Measurements from ENCODE around the gene TBC1D22B.

- TF ChIP-seq CTCF (conservative IDR thresholded peaks at IDR 0.05; ENCODE audit: low read length) (no peak), EZH2phosphoT487 (IDR thresholded peaks at IDR 0.05; ENCODE audit: borderline replicate concordance, low read depth, low read length) (no peak)
Observed at GRCh38 chr6:37242429-37243052, 15.0 kb upstream of the TBC1D22B start.
